OCI-LY3 (cell line): Measurements from ENCODE around the gene ADGRV1.
"Not testable (repeated sequence)": the region's sequence is repeated elsewhere in the genome, so short reads cannot be mapped to it uniquely, and the experiment has no call there.

Source experiments
- H2AFZ ChIP-seq: fragments of 200-600, 300-600 bp; shearing (Covaris generic); 2 replicates; pipeline ENCODE4 v1.6.0; 2014; ENCODE audit warnings: antibody characterized with exemption, low read depth, low read length
- H3K27ac ChIP-seq: fragments of 200-600, 300-600 bp; sonication (generic); 2 replicates; pipeline ENCODE4 v1.5.1; 2014; ENCODE audit warnings: mild to moderate bottlenecking, low read length, moderate library complexity, mixed read lengths
- H3K27me3 ChIP-seq: fragments of 200-600, 300-600 bp; sonication (generic); 2 replicates; pipeline ENCODE4 v1.6.1; 2014; ENCODE audit warnings: low read depth, low read length, mixed read lengths
- H3K36me3 ChIP-seq: fragments of 200-600, 300-600 bp; sonication (generic); replicated peaks from 2 replicates; pipeline ENCODE3; 2014; ENCODE audit warnings: low read depth, low read length, mixed read lengths
- H3K4me1 ChIP-seq: fragments of 300-600, 200-600 bp; sonication (generic); 2 replicates; pipeline ENCODE4 v1.6.1; 2014; ENCODE audit warnings: low read length, mixed read lengths
- H3K4me2 ChIP-seq: fragments of 200-600, 300-600 bp; sonication (generic); 2 replicates; pipeline ENCODE4 v1.6.1; 2014; ENCODE audit warnings: low read length, mixed read lengths
- H3K4me3 ChIP-seq: fragments of 300-600, 200-600 bp; sonication (generic); 2 replicates; pipeline ENCODE4 v1.5.1; 2014; ENCODE audit warnings: antibody characterized with exemption, mild to moderate bottlenecking, low read length, moderate library complexity
- H3K79me2 ChIP-seq: fragments of 300-600, 200-600 bp; shearing (Covaris generic); 2 replicates; pipeline ENCODE4 v1.6.1; 2014; ENCODE audit warnings: mild to moderate bottlenecking, low read length, mixed read lengths
- H3K9ac ChIP-seq: fragments of 300-600, 200-600 bp; shearing (Covaris generic); 2 replicates; pipeline ENCODE4 v1.6.0; 2014; ENCODE audit warnings: mild to moderate bottlenecking, low read length, moderate library complexity
- H3K9me3 ChIP-seq: fragments of 200-600, 300-600 bp; shearing (Covaris generic); 2 replicates; pipeline ENCODE4 v1.6.1; 2014; ENCODE audit warnings: low read length, mixed read lengths; ENCODE audit not compliant: insufficient read depth
- H4K20me1 ChIP-seq: fragments of 200-600, 300-600 bp; sonication (generic); 2 replicates; pipeline ENCODE4 v1.6.1; 2016; ENCODE audit warnings: low read length, mixed read lengths; ENCODE audit not compliant: insufficient read depth
- CTCF ChIP-seq: fragments of 200-600, 300-600 bp; sonication (generic); IDR thresholded peaks from 2 replicates; pipeline ENCODE4 v1.5.1; 2014; ENCODE audit warnings: antibody characterized with exemption, low read length, low read depth
- EZH2phosphoT487 ChIP-seq: fragments of 200-600 bp; shearing (Covaris generic); IDR thresholded peaks from 2 replicates; pipeline ENCODE4 v1.6.1; 2018; ENCODE audit warnings: antibody characterized with exemption, mixed run types, low read depth

Gene ADGRV1

GRCh38 chr5:90598293-90598692, 39.7 kb downstream of the ADGRV1 start:
- no peak overlapping the region for H3K27ac ChIP-seq
- no peaks in the 10 kb centered on the region for H4K20me1 ChIP-seq
- no peaks in the 10 kb centered on the region for H3K4me1 ChIP-seq
- no peaks in the 10 kb centered on the region for H3K27me3 ChIP-seq
- no peak overlapping the region for H3K4me3 ChIP-seq
- no peak overlapping the region for H2AFZ ChIP-seq
- no peak overlapping the region for H3K9ac ChIP-seq
- no peaks in the 10 kb centered on the region for H3K9me3 ChIP-seq
- no peaks in the 10 kb centered on the region for H3K79me2 ChIP-seq
- no peaks in the 10 kb centered on the region for H3K36me3 ChIP-seq
- TF ChIP-seq EZH2phosphoT487 (no peak), CTCF (no peak)
- no peak overlapping the region for H3K4me2 ChIP-seq

GRCh38 chr5:90600307-90600706, 41.7 kb downstream of the ADGRV1 start:
- H2AFZ ChIP-seq, H3K9ac ChIP-seq, H3K36me3 ChIP-seq, H3K4me2 ChIP-seq, H3K4me3 ChIP-seq, H3K79me2 ChIP-seq, H3K4me1 ChIP-seq, H3K27ac ChIP-seq, H4K20me1 ChIP-seq, H3K9me3 ChIP-seq, H3K27me3 ChIP-seq: not testable (repeated sequence)

GRCh38 chr5:90601468-90601867, 42.9 kb downstream of the ADGRV1 start:
- H3K9ac ChIP-seq, result no peak overlapping the region
- no peak for TF ChIP-seq CTCF
- TF ChIP-seq EZH2phosphoT487, result no peak

GRCh38 chr5:90602681-90603080, 44.1 kb downstream of the ADGRV1 start:
- H3K4me2 ChIP-seq, result no peak overlapping the region
- TF ChIP-seq EZH2phosphoT487 (no peak), CTCF (no peak)
- no peaks in the 10 kb centered on the region; the same call in 1 of the 2 replicates for H3K27me3 ChIP-seq
- H3K9me3 ChIP-seq, result no peaks in the 10 kb centered on the region
- no peaks in the 10 kb centered on the region for H3K79me2 ChIP-seq
- no peak overlapping the region for H3K9ac ChIP-seq
- H3K4me3 ChIP-seq, result no peak overlapping the region
- H3K4me1 ChIP-seq, result no peaks in the 10 kb centered on the region
- H2AFZ ChIP-seq, result no peak overlapping the region
- no peak overlapping the region for H3K27ac ChIP-seq
- no peaks in the 10 kb centered on the region for H4K20me1 ChIP-seq
- no peaks in the 10 kb centered on the region for H3K36me3 ChIP-seq

More at GRCh38 chr5:90601468-90601867, 42.9 kb downstream of the ADGRV1 start:
- no peak overlapping the region for H3K4me3 ChIP-seq
- H3K4me1 ChIP-seq, result no peaks in the 10 kb centered on the region
- no peaks in the 10 kb centered on the region for H3K36me3 ChIP-seq
- no peak overlapping the region for H2AFZ ChIP-seq
- no peaks in the 10 kb centered on the region for H3K9me3 ChIP-seq
- no peak overlapping the region for H3K27ac ChIP-seq
- H3K27me3 ChIP-seq, result no peaks in the 10 kb centered on the region
- no peaks in the 10 kb centered on the region for H3K79me2 ChIP-seq
- H3K4me2 ChIP-seq, result no peak overlapping the region
- no peaks in the 10 kb centered on the region for H4K20me1 ChIP-seq

- Histone ChIP-seq H2AFZ (no peak overlapping the region), H3K27ac (no peak overlapping the region), H3K27me3 (no peaks in the 10 kb centered on the region; the same call in 1 of the 2 replicates), H3K9me3 (no peaks in the 10 kb centered on the region), H4K20me1 (no peaks in the 10 kb centered on the region), H3K4me2 (no peak overlapping the region), H3K4me3 (no peak overlapping the region), H3K4me1 (no peaks in the 10 kb centered on the region), H3K79me2 (no peaks in the 10 kb centered on the region), H3K36me3 (no peaks in the 10 kb centered on the region), H3K9ac (no peak overlapping the region)
- TF ChIP-seq CTCF, result peak; percentile 42
- TF ChIP-seq EZH2phosphoT487, result no peak
Observed at GRCh38 chr5:90606539-90606938, 47.9 kb downstream of the ADGRV1 start.
